Thyroid gland (tissue), 4 donors: Measurements from ENCODE around the gene KRT26. TPM values are rescaled to one million over a fixed set of nuclear protein-coding genes. Genes with fewer than 3 reads are reported as not detected.

Source experiments
- DNase-seq, 2 donors: peaks; one replicate each; pipeline ENCODE4 v3.0.0-alpha.2; 2019
- H3K27ac ChIP-seq, 3 donors: fragments of 200-600 bp; sonication (generic); 1 replicate in 2 of 3; 2 replicates in 1 of 3; pipeline ENCODE4 v1.5.1; 2016 to 2019; ENCODE audit warnings: mild to moderate bottlenecking in 1 of 3, moderate library complexity in 1 of 3
- H3K27me3 ChIP-seq: fragments of 200-600 bp; sonication (generic); one replicate; pipeline ENCODE4 v1.5.1; 2019
- H3K36me3 ChIP-seq, 2 donors: fragments of 200-600 bp; sonication (generic); one replicate each; pipeline ENCODE4 v1.5.1; 2016 to 2019
- H3K4me1 ChIP-seq, 2 donors: fragments of 200-600 bp; sonication (generic); one replicate each; pipeline ENCODE4 v1.5.1; 2017 to 2019
- H3K4me3 ChIP-seq, 3 donors: fragments of 200-600 bp; sonication (generic); replicated peaks in 1 of 3; 1 replicate in 2 of 3; 2 replicates in 1 of 3; pipeline ENCODE4 v1.5.1; 2016; ENCODE audit warnings: mild to moderate bottlenecking in 1 of 3
- H3K9me3 ChIP-seq: fragments of 200-600 bp; sonication (generic); one replicate; pipeline ENCODE4 v1.5.1; 2017
- CTCF ChIP-seq, 6 experiments: fragments of 200-600 bp in 3 of 6; fragments of 450-650 bp in 3 of 6; sonication (generic) in 3 of 6; IDR thresholded peaks; one replicate each; pipeline ENCODE4 v1.5.1; 2016 to 2019; ENCODE audit warnings: antibody characterized with exemption in 6 of 6, mild to moderate bottlenecking in 2 of 6, inconsistent platforms in 1 of 6, moderate library complexity in 1 of 6
- POLR2A ChIP-seq, 2 donors: fragments of 450-650 bp; IDR thresholded peaks; one replicate each; pipeline ENCODE4 v1.6.1; 2017; ENCODE audit warnings: antibody characterized with exemption in 2 of 2, mild to moderate bottlenecking in 2 of 2, moderate library complexity in 1 of 2
- WGBS, 2 donors: methylation state at CpG; one replicate each; pipeline ENCODE4 v1.1.5; 2017; 5-methylcytosine and 5-hydroxymethylcytosine counted together
- intact Hi-C: fragments of 100-400 bp; cut with DNase I; formaldehyde crosslinking; loops from one replicate; pipeline ENCODE4 v1.15.1; 2023
- total RNA-seq, 4 donors: library from RNA; depleted of rRNA; stranded (reverse); fragments of >200 nt; gene quantifications; one replicate each; pipeline ENCODE4 v1.2.3, GENCODE V29; 2016

The KRT26 gene
- total RNA-seq = not detected

GRCh38 chr17:40772101-40772500 lies at the start of gene KRT26:
Gene KRT26, minus strand, starts transcription at chr17:40772201. Its CDS starts 88 bp downstream, at chr17:40772113.
- Histone ChIP-seq H3K9me3 (no peaks in the 10 kb centered on the region), H3K4me1 (no peaks in the 10 kb centered on the region), H3K4me3 (no peak within 1 kb of the TSS), H3K36me3 (no peaks in the 10 kb centered on the region), H3K27me3 (no peaks in the 10 kb centered on the region), H3K27ac (no peak within 1 kb of the TSS)
- no peak for TF ChIP-seq CTCF (IDR thresholded peaks at IDR 0.05)
- TF ChIP-seq POLR2A (IDR thresholded peaks at IDR 0.05) = no peak
- 93 to 98% methylated on average over 3 of the region's 3 CpGs for WGBS, 2 donors
- no peak for DNase-seq
- intact Hi-C loops = no loop called here

GRCh38 chr17:40821536-40821935 lies 49.5 kb upstream of the KRT26 start:
- intact Hi-C loops = no loop called here
- Histone ChIP-seq H3K27ac (no peak overlapping the region), H3K27me3 (no peaks in the 10 kb centered on the region), H3K9me3 (no peaks in the 10 kb centered on the region), H3K36me3 (no peaks in the 10 kb centered on the region), H3K4me1 (peaks cover 9% of the 10 kb centered on the region in 2 donors), H3K4me3 (no peak overlapping the region)
- TF ChIP-seq POLR2A (IDR thresholded peaks at IDR 0.05) (no peak), CTCF (IDR thresholded peaks at IDR 0.05) (no peak)
- DNase-seq = no peak

- H3K27ac ChIP-seq = no peak overlapping the region
Measured at GRCh38 chr17:40820228-40820838, 48.3 kb upstream of the KRT26 start.

GRCh38 chr17:40819528-40820125 lies 47.6 kb upstream of the KRT26 start:
- peak overlapping the region; percentile 19 to 68 (median 66) for H3K4me3 ChIP-seq
- no peaks in the 10 kb centered on the region for H3K9me3 ChIP-seq
- H3K4me1 ChIP-seq = peaks cover 9% of the 10 kb centered on the region in 2 donors
- 35 to 36% methylated on average over 9 of the region's 9 CpGs for WGBS, 2 donors
- H3K27ac ChIP-seq = peak overlapping the region; percentile 48 to 81 (median 67)
- intact Hi-C loops = no loop called here
- no peaks in the 10 kb centered on the region for H3K36me3 ChIP-seq
- DNase-seq = no peak
- H3K27me3 ChIP-seq = no peaks in the 10 kb centered on the region
- TF ChIP-seq POLR2A (IDR thresholded peaks at IDR 0.05) (no peak), CTCF (IDR thresholded peaks at IDR 0.05) (no peak)

More at GRCh38 chr17:40820228-40820838, 48.3 kb upstream of the KRT26 start:
- intact Hi-C loops = no loop called here
- Histone ChIP-seq H3K27me3 (no peaks in the 10 kb centered on the region), H3K4me3 (no peak overlapping the region), H3K9me3 (no peaks in the 10 kb centered on the region), H3K36me3 (no peaks in the 10 kb centered on the region), H3K4me1 (peaks cover 9% of the 10 kb centered on the region in 2 donors)
- 85 to 90% methylated on average over 9 of the region's 9 CpGs for WGBS, 2 donors
- no peak for DNase-seq
- TF ChIP-seq POLR2A (IDR thresholded peaks at IDR 0.05) = no peak
- no peak for TF ChIP-seq CTCF (IDR thresholded peaks at IDR 0.05)
